GM21381 (cell line): ENCODE data around the gene METTL14.

Source experiments
- ATAC-seq: cut with Tn5 transposase; IDR thresholded peaks from one replicate; pipeline ENCODE4 v1.9.1; 2021; ENCODE audit warnings: mild to moderate bottlenecking, moderate library complexity; ENCODE audit not compliant: unreplicated experiment

Gene METTL14

DNA sequence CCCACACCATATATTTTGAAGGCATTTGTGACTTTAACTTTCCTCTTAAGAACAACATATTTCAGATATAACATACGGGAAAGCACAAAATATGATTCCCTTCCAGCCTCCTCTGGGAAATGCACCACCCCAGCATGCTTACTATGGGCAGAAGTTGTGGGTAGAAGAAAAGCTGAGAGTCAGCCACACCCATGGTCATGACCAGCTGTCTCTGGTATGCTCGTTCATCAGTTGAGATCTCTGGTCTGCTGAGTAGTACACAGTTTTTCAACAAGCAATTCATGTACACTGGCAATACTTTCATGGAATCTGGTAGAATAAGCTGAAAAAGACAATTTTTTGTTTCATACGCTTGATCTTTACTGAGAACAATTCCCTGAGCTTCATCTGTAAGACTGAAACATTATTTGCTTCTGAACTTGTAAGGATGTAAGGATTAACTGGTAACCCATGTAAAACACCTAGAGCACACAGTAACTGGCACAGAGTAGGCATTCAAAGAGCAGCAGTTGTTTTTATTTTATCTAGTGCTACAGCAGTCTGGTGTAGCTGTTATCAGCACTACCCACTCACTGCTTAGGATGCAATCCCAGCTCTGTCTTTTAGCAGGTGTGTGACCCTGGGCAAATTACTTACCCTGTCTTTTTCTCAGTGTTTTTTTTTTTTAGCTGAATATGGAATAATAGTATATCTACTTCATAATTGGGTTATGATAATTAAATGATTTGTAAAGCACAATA is 47.6 kb downstream of the METTL14 start:
- no peak for ATAC-seq

DNA sequence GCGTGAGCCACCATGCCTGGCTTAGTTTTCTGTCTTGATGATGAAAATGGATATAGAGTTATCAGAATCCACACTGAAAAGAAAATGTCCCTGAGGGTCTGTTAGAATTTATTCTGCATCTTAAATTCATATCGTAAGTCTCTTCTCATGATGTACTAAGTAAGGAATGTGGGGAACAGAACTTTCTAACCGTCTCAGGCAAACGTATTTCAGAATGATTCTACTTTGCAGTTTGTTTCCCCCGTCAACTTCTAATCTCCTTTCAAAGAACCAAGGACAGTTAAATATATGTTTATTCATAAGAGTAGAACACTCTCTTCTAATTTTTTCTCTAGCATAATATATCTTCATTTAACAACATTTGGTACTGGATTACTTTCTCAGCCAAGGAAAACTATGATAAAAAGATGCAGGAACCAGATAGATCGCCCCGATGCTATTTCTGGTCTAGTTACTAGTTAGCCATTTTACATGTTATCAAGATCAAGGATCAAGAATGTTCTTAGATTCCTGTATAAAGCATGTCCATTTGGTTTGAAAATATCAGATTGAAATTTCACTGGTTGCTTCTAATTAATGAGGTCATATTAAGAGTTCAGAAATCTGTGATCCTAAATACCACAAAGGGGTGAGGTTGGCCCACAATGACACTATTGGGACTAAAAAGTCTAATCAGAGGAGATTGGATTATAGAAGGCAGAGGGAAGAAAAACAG is 49.5 kb downstream of the METTL14 start:
- no peak for ATAC-seq

DNA sequence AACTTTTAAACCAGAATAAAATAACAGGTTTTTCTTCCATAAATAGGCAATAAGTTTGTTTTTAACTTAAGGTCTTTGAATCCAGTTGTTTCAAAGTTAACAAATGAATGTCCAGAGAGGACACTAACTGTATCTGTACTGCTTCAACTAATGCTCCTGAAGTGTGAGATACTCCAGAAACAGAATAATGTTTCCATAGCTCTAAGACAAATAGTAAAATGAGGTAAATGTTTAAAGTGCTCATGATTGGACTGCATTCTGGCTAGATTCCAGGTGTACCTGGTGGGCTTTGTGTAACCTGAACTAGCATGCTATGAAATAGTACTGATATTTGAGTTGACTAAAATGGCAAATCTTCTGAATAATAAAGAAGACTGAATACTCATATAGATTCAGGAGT is 51.7 kb downstream of the METTL14 start:
- no peak for ATAC-seq

DNA sequence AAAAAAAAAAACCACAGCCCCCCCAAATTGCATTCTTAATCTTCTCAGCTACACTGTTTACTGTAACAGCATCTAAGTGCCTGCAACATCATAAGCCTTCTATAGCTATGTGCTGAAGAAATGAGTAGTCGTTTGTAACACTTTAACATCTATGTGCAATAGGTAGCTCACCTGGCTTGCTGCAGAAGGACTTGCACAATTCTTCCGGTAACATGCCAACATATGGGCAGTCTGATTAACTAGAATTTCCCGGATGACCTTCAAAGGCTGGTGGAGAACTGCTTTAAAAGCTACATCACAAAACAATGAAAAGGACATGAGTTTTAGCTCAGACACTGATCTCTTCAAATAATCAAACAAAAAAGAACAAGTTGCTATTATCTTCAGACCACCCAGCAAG is 52.9 kb downstream of the METTL14 start:
- ATAC-seq = no peak

DNA sequence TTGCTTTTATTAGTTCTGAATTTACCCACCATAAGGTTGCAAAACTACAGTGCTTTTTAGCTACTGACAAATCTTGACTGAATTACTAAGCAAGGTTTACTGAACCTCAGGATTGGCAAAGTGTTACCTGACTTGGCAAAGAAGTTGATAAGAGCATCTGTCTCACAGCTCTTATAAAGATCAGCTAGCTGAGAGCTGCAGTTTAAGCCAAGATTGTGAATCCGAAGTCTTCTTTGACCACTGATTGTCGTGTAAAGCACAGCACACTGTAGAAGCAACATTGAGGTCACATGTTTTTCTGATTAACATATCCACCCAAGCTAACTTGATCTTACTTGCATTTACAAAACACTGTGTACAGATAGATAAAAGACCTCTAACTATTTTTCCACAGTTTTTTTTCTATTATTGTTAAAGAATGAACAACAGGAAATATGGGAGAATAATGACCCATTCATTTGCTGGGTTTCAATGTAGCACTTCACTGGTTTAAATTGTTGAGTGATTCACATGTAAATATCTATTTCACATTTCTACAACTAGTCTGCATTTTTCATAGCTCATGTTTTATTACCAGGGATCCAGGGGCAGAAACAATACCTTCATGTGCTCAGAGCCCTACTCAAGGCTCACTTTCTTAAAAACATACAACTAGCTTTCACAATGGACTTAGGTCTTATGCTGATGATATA is 54.0 kb downstream of the METTL14 start:
- ATAC-seq = no peak

DNA sequence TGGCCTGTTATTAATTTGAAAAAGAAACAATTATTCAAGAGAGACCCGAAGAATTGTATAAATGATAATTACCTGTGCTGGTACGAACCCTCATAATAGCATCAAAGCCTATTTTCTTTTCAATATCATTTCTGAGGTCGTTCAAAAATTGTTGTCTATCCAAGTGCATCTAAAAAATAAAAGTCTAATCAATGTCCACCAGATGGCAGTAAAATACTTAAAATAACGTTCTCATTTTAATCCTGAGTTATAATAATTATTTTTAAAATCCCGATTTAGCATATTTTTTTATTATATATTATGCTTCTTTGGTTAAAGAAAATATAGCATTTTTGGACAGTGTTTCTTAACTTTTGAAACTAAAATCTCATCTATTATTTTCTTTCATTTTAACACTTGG is 55.7 kb downstream of the METTL14 start:
- no peak for ATAC-seq

DNA sequence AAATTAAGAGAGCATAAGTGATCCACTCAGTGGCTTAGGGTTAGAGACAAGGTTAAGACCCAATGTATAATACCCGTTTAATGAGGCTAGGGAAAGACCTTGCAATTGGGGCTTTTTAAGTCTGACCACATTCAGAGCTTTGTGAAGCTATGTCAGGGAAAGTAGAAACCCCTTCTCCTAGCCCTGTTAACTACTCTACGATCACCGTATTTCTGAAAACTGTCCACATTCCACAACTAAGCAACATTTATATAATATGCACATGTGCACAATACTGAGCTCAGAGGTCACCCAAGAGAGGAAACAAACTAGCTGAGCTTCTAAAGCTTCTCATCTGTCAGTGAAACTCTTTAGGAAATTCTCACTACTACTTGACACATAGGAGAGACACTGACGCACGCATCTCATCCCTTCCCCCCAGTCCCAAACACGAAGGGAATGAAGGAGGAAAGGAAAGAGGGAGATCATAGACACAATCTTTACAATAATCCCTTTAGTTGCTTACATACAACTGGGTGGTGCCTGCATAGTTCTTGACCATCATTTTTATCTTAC is 56.2 kb downstream of the METTL14 start:
- ATAC-seq = no peak

DNA sequence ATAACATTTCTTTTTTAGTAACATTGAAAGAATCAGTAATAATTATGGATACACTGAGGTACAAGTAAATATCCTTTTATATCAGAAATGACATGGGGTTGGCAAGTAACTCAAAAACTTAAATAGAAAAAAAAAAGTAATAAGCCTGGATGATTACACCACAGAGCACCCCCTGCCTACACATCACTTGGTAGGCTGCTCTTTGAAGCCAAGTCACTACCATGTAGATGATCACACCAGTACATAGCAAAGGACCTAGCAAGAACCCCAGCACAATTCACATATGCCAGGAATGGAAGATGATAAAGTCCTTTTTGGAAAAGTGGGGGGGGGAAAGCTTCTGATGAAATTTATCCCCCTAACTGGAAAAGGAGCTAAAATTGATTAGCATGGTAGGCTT is 56.9 kb downstream of the METTL14 start:
- no peak for ATAC-seq

DNA sequence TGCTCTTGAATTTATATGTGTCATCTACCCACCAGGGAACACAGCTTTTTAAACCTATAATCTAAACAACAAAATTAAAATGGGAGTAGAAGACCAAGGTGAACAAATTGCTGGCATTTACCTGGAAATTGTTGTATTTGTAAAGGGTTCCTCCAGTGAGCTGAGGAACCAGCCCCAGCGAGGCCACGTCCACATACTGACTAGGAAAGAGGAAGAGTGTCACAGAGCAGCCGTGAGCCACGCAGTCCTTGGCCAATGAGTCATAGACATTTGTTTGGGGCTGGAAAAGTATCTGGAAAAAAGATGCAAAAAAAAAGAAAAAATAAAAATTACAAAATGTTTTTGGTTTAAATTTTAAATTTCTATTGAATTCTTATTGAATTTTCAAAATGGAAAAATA is 58.7 kb downstream of the METTL14 start:
- no peak for ATAC-seq

DNA sequence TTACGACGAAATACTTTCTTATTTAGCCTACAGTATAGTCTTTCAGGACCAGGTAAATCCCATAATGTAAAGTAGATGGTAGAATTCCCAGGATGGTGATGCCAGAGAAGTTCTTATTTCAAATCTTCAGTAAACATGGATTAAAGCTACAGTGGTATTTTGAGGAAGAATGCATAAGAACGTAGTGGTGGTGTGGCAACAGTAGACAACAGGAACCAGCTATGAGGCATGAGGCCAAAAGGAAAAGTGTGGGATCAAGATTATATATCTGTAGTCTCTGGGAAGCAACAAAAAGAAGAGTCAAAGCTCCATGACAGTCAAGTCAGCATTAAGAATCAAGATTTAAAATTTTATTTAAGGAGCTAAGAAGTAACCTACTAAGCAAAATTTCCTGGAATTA is 60.2 kb downstream of the METTL14 start:
- no peak for ATAC-seq

DNA sequence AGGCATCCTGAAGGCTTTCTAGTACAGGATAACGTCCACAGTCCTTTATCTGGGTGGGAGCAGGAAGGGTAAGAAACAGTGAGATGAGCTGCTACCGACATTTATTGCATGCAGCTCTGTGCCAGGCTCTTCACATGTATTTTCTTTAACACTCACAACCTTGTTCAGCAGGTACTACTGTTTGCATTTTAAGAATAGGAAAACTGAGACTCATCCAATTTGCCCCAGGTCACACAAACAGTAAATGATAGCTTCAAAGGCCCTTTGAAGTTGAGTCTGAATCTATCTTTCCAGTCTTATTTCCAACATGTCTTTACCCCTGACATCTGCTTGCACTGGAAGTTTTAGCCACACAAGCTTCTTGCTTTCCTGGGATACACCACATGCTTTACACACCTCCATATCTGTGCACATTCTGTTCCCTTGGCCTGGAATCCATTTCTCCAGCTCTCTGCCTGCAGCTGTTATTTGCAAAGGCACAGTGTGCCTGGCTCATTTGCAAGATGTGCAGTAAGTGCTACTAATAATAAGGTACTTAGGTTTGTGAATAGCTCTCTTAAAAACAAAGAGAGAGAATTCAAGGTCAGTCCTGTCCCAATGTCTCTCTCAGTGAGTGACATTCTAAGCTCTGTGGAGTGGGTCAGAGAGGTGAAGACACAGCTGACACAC is 61.2 kb downstream of the METTL14 start:
- no peak for ATAC-seq

DNA sequence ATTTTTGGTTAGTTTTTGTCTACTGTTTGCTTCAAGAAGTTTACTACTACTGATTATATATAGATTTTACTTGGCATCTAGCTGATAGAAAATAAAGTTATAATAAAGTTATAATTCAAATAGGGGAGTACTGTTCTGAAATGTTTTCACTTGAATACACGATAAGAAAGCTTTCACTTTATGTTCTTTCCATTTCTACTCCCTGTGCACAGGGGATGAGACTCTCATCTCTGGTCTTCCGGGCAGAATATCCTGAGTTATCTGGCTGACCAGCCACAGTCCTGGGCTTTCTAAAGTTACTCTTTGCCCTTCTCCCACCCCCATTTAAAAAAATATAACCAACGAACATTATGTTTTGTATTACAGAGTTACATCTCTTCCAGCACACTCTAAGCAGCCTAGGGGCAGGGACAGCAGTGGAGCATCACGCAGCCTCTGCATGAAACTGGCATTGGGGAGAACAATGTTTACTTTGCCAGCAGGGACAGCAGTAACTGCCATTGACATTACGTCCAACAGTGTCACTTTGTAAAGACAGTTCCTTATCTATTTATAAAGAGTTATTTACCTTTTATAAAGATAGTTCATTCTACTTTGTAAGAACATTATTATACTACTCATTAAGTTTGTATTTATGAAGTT is 64.3 kb downstream of the METTL14 start:
- no peak for ATAC-seq

DNA sequence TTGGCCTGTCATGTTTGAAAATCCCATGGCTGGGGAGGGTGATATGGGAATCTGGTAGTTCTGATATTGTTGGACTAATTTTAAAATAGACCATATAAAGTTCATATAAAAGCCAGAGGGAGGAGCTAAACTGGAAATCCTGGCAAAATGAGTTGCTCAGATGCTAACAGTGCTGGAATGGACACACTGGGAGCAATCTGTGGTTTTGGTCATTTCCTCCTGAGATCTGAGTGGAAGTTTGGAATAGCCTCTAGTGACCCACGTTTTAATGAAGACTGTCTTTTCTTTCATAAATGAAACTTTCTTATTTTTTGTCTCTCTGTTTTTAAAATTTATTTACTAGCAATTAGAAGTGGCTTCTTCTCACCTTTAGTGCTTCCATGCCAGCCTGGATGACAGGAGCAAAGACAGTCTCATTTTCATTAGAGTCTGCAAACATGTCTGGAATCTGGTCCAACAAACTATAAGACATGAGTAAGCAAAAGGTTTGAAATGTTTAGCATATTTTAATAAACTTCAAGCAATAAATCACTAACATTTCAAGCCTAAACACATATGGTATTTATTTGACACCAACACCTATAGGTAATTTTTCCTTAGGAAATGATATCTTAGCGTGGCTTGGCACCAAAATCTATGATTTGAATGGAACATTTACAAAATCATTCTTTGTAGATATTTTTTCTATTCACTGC is 66.6 kb downstream of the METTL14 start:
- ATAC-seq = no peak

DNA sequence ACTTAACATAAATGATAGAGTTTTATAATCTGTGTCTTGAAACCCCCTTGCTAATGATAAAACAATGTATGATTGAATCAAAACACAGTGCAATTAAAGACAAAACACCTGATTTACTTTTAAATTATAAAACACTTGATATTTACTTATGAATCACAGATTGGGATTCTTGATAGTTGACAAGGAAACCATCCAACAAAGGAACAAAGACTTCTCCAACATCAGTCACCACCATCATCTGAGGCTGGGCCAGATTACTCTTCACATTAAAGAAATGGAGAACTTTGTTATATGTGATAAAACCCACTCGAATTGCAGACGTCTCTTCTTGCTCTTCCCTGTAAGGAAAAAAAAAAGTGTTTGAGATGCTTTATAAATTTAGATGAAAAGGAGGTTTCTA is 67.4 kb downstream of the METTL14 start:
- no peak for ATAC-seq

DNA sequence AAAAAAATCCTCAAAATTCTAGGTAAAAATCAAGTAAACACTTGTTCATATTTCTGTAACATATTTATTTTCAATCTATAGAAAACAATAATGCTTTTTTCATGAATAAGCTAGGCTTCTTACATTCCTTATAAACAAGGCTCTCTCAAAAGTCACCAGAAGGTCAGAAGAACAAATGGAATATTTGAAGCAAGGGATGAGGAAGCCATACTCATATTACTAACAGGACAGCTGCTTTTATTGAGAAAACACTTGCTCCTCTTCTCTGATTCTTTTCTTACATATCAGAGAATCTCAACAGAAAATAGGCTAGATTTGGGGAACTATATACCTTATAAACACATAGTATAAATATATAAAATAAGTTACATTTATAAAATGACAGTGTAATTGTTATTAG is 67.9 kb downstream of the METTL14 start:
- no peak for ATAC-seq

DNA sequence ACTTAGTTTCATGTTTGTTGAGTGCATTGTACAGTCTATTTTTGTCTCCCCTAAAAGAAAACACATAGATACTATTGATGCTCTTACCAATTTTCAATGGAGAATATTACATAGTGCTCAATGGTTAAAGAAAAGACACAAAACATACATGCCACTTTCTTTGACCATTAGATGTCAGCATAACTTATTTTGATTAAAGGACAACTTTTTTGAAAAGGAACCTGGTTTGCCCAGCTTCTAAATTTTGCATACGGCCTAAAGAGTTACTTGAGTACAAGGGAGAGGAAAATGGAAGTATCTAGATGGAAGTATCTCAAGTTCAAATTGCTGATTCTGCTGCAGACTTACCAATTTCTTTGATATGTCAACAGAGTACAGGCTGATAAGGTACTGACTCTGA is 68.5 kb downstream of the METTL14 start:
- ATAC-seq = no peak

DNA sequence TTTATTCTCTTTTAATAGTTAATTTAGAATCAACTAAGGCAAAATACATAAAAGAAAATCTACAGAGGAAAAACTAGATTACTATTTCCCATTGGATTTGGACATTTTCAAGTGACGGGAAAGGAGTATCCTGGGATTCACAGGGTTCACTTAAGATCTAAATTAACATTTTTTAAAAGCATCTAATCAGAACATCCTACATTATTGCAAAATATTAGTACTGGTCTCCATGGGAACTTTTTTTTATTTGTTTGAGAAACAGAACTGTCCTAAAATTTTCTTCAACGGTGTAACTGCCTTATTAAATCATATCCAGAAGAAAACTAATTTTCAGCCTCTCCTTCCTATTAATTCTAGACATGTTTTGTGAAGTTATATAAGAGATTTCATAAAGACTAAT is 69.7 kb downstream of the METTL14 start:
- ATAC-seq = no peak

DNA sequence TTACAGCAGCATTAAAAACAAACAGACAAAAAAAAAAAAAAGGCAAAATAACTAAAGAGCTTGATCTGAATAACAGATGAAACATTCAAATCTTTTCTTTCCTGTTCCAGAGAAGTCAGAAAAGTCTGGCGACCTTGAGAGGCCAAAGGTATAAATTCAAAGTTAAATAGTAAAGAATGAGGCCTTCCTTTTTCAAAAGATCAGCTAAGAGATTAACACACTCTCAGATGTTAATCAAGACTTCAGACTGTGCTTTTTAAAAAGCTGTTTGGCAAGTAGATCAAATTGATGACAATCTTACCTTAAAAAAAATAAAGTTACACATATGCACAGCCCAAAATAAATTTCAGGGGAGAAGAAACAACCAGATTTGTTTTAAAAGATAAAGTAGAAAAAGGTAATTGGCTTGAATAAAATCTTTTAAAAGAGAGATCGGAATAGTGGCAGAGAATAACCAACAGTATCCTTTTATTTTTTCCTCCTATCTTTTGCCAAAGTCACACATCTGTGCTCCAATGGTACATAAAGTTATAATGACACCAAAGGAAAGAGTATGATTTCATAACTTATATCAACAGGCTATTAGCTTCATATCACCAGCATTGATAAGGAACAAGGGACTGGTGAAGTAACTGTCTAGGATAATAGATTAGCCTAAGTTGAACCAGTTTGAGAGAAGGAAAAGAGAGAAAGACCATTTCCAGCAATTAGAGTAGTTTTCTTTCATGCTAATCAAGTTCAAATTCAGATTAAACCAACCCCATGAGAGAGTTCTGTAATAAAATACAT is 70.4 kb downstream of the METTL14 start:
- ATAC-seq = no peak

DNA sequence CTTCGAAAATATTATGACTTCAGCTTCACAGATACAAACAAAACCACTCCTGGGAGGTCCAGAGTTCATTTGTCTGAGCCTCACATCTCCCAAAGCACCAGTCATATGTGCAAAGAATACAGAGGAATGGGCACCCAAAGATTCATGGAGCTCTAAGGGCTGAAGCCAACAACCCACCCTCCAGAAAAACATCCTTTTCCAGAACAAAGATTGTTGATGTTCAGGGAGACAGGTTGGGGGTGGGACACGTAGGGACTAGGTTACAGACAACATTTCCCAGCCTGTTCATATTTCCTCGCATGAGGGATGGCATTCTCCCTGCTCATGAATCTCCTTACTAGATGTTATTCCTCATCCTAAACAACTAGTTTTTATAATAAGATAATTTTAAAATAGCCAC is 71.2 kb downstream of the METTL14 start:
- no peak for ATAC-seq
